HG03135 (cell line): ENCODE measurements around the gene EAF1.
"Not testable (repeated sequence)": the region's sequence is repeated elsewhere in the genome, so short reads cannot be mapped to it uniquely, and the experiment has no call there.

ENCODE experiments used
- ATAC-seq: cut with Tn5 transposase; IDR thresholded peaks from one replicate; pipeline ENCODE4 v1.9.1; 2021; ENCODE audit warnings: mild to moderate bottlenecking, moderate library complexity; ENCODE audit not compliant: unreplicated experiment

EAF1 gene

DNA sequence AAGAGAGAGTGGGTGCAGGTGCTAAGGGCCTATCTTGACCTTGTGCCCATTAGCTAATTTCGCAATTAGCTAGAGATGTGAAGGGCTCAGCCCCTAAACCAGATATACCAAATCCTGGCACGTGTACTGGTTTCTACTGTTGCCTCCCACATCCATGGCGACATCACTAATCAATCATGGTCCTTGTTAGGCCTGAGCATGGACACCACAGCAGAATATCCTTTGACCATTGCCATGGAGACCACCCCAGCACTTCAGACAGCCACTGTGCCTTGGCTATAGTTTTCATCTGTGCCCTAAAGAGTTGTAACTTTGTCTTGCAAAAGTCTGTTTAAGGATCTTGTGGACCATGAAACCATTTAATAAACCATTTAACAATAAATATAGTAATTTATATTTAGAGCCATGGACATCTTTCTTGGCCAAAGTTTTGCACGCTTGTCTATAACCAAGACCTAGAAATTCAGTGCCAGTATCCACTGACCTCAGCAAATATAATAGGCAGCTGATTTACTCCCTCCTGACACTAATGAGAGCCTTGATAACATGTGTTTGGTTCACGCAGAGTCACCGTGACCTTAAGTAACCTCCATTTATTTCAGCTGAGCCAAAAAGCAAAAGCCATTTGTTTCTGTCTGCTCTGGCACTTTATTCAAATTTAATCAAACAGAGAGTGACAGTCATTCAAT, 50.7 kb downstream of the EAF1 start:
- ATAC-seq: no peak

DNA sequence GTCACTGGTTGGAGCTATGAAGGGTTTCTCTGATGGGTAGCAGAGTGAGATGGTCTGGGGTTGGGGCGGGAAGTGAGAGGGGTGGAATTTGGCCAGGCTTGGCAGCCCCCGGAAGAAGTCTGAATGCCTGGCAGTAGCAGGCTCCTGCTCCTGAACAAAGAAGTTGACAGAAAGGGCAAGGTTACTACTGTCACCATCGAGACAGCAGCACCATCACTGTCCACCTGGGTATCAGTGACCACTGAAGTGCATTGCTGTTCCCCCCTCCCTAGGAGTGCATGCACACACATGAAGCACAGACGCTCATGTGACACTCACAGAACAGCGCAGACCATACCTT, 51.2 kb downstream of the EAF1 start:
- ATAC-seq: no peak

GRCh38 chr3:15479400-15480224, 52.2 kb downstream of the EAF1 start:
- no peak for ATAC-seq

DNA sequence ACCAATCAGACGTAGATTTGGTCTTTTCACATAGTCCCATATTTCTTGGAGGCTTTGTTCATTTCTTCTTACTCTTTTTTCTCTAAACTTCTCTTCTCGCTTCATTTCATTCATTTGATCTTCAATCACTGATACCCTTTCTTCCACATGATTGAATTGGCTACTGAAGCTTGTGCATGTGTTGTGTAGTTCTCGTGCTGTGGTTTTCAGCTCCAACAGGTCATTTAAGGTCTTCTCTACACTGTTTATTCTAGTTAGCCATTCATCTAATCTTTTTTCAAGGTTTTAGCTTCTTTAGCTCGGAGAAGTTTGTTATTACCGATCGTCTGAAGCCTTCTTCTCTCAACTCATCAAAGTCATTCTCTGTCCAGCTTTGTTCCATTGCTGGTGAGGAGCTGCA, 57.2 kb downstream of the EAF1 start:
- ATAC-seq: not testable (repeated sequence)

DNA sequence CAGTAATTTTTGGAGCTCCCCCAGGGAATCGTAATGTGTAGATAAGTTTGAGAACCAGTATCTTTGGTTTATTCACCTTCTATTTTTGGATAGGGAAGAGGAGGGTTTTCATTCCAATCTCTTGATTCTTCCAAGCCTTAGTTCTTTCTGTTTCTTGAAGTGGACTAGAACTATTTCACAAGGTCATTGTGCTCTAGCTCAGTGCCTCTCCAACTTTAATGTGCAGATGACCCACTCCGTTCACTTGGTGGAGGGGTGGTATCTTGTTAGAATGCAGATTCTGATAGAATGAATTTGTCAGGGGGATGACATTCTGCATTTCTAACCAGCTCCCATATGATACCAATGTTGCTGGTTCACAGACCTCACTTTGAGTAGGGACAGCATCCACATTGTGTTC, 58.6 kb downstream of the EAF1 start:
- ATAC-seq: no peak

DNA sequence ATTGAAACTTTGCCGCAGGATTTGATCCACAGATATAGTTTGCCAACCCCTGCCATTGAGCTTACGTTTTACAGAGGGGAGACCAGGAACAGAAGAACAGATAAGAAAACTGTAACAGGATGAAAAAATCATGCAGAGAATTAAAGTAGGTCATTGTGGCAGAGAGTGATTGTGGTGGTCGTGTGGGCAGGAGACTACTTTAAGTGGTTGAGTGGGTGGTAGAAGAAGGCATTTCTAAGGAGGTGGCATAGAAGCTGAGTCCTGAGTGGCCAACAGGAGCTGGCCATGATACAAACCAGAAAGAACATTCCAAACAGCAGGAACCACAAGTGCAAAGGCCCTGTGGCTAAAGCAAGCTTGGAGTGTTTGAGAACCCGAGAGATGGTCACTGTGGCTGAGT, 59.6 kb downstream of the EAF1 start:
- no peak for ATAC-seq

DNA sequence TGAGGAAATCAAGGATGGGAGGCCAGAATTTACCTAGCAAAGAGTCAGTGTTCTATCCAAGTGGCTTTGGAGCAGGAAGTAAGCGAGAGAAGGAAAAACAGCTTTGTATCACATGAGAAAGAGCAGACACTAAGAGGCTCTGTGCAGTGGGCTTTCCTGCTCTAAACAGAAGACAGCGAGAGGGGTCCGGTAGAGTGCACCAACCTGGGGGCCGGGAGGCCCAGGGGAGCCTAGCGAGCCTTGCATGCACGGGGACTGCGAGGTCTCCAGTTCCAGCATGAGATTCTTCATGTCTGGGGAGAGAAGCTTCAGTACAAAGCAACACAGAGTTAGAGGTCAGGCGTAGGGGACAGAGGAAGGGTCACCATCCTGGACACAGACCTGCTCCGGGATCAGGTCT, 60.6 kb downstream of the EAF1 start:
- ATAC-seq: no peak

DNA sequence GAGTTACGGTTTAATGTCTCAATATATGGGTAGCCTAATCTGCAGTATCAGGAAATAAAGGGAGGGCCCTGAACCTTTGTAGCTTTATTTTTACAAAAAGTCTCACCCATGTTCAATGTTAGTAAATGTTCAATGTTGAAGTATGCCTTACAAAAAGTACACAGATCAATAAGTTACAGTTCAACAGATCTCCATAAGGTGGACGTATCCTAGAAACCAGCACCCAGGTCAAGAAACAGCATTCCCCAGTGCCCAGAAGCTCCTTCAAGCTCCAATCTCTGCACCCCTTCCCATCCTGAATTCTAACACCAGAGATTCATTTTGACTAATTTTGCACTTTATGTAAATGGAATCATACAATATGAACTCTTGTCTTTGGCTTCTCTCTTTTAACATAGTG, 62.8 kb downstream of the EAF1 start:
- ATAC-seq: no peak

- ATAC-seq: no peak
Measured at GRCh38 chr3:15491143-15491542, 63.7 kb downstream of the EAF1 start.
